Neutrophil (primary cell): Measurements from ENCODE around the gene FGF5.
"Not testable (repeated sequence)": the region's sequence is repeated elsewhere in the genome, so short reads cannot be mapped to it uniquely, and the experiment has no call there.

Experiments
- H3K27ac ChIP-seq: fragments of 200-600 bp; sonication (generic); 2 replicates; pipeline ENCODE4 v1.5.1; 2016; ENCODE audit warnings: mild to moderate bottlenecking, moderate library complexity
- H3K27me3 ChIP-seq: fragments of 200-600 bp; sonication (generic); 2 replicates; pipeline ENCODE4 v1.6.0; 2016; ENCODE audit warnings: mild to moderate bottlenecking
- H3K36me3 ChIP-seq: fragments of 200-600 bp; sonication (generic); 2 replicates; pipeline ENCODE4 v1.5.1; 2017
- H3K4me1 ChIP-seq, 2 experiments: fragments of 200-600 bp in 1 of 2; sonication (generic) in 1 of 2; 1 replicate in 1 of 2; 2 replicates in 1 of 2; pipeline versions ENCODE4 v1.5.1 to v1.6.1; 2013 to 2016; ENCODE audit warnings: low read depth in 1 of 2, low read length in 1 of 2, mild to moderate bottlenecking in 1 of 2, moderate library complexity in 1 of 2; ENCODE audit not compliant: control insufficient read depth in 1 of 2, insufficient read depth in 1 of 2
- H3K4me3 ChIP-seq, 2 experiments: fragments of 200-600 bp in 1 of 2; sonication (generic) in 1 of 2; 1 replicate in 1 of 2; 2 replicates in 1 of 2; pipeline ENCODE4 v1.5.1; 2013 to 2016; ENCODE audit warnings: low read depth in 1 of 2, low read length in 1 of 2, mild to moderate bottlenecking in 1 of 2, moderate library complexity in 1 of 2
- H3K9me3 ChIP-seq: fragments of 200-600 bp; sonication (generic); 2 replicates; pipeline ENCODE4 v1.5.1; 2016
- TF ChIP-seq, protein P1 (sequence below): fragments of 200-600 bp; sonication (generic); IDR thresholded peaks from 2 replicates; pipeline ENCODE4 v1.5.1; 2016; ENCODE audit warnings: antibody characterized with exemption

FGF5 gene

DNA sequence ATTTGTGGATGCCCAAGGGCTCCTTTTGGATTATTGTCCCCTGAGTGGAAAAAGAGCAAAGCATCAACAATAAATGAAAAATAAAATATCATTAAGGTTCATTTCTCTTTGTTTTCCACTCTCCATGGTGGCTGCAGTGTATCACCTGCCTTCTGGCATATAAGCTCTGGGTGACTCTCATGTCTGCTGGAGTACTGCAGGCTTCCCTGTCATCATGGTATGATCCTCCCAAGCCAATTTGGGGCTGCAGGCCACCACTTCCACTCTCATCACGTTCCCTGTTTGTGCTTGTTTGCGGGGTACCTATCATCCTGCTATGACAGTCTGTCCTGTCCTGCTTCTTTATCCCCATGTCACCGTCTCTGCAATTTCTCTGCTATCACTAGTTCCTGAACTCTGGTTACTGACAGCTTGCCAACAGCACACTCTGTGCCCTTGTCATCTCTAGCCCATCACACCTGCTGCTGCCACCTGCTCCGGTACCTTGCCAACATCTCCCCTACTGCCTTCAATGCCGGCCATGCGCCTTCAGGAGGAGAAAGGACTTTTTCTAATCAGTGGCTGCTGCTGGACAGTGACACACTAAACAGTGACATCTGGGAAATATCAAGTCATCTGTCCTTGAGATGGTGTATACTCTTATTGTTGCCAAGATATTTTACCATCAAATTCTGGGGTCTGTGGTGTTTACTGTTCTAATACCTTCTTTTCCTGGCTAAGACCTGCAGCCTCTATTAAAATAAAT lies 23.0 kb upstream of the FGF5 start:
- Histone ChIP-seq H3K27me3 (no peaks in the 10 kb centered on the region), H3K4me3 (no peak overlapping the region), H3K4me1 (no peaks in the 10 kb centered on the region), H3K36me3 (no peaks in the 10 kb centered on the region), H3K9me3 (no peaks in the 10 kb centered on the region), H3K27ac (no peak overlapping the region)
- TF ChIP-seq, protein P1, sequence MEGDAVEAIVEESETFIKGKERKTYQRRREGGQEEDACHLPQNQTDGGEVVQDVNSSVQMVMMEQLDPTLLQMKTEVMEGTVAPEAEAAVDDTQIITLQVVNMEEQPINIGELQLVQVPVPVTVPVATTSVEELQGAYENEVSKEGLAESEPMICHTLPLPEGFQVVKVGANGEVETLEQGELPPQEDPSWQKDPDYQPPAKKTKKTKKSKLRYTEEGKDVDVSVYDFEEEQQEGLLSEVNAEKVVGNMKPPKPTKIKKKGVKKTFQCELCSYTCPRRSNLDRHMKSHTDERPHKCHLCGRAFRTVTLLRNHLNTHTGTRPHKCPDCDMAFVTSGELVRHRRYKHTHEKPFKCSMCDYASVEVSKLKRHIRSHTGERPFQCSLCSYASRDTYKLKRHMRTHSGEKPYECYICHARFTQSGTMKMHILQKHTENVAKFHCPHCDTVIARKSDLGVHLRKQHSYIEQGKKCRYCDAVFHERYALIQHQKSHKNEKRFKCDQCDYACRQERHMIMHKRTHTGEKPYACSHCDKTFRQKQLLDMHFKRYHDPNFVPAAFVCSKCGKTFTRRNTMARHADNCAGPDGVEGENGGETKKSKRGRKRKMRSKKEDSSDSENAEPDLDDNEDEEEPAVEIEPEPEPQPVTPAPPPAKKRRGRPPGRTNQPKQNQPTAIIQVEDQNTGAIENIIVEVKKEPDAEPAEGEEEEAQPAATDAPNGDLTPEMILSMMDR = no peak

DNA sequence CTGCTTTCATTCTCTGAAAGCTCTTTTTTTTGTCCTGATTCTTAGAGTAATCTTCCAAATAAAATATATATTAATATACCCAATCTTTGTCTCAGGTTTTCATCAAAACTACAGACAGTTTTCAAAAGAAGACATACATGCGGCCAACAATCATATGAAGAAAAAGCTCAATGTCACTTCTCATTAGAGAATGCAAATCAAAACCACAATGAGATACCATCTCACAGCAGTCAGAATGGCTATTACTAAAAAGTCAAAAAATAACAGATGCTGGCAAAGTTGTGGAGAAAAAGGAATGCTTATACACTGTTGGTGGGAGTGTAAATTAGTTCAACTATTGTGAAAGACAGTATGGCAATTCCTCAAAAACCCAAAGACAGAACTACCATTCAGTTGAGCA lies 19.0 kb upstream of the FGF5 start:
- not testable (repeated sequence) for H3K4me1 ChIP-seq, H3K9me3 ChIP-seq, H3K36me3 ChIP-seq, H3K4me3 ChIP-seq, H3K27ac ChIP-seq, H3K27me3 ChIP-seq

DNA sequence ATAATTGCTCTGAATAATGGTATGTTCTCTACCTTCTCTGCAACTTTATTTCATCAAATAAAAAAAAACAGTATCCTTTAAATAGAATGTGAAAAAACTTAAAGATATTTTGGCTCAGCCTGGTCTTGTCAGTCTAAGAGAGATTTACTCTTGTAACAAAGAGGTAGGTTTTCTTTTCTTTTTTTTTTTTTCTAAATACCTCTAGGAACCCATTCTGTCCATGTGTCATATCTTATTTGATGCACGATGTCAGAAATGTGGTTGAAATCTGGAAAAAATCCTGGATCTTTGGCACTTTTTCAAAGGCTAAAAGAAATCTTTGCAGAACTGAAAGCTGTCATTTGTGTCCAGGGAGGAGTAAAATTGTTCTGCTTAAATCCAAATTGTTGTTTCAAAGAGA lies 17.3 kb upstream of the FGF5 start:
- TF ChIP-seq, protein P1 = no peak
- H3K9me3 ChIP-seq = no peaks in the 10 kb centered on the region
- no peak overlapping the region for H3K4me3 ChIP-seq
- no peaks in the 10 kb centered on the region for H3K36me3 ChIP-seq
- H3K27ac ChIP-seq = no peak overlapping the region
- H3K4me1 ChIP-seq = no peaks in the 10 kb centered on the region
- H3K27me3 ChIP-seq = no peaks in the 10 kb centered on the region

DNA sequence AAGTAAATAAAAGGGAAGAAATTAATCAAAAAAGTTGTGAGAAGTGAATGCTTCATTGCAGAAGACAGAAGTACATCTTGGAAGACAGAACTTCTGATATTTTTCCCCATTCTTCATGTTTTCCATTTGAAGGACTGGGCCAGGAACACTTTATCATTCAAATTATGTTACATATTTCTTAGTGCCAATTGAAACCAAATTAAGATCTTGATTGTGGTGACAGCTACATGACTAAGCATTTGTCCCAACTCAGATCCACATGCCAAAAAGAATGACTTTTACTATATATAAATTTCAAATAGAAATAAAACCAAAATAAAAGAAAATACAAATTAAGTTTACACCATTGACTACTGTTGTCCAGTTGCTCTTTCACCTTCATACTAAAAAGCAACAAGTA lies 14.0 kb upstream of the FGF5 start:
- TF ChIP-seq, protein P1 = no peak
- H3K27me3 ChIP-seq = peaks cover 30% of the 10 kb centered on the region
- H3K9me3 ChIP-seq = no peaks in the 10 kb centered on the region
- H3K4me3 ChIP-seq = no peak overlapping the region
- no peaks in the 10 kb centered on the region for H3K36me3 ChIP-seq
- no peak overlapping the region for H3K27ac ChIP-seq
- no peaks in the 10 kb centered on the region for H3K4me1 ChIP-seq

DNA sequence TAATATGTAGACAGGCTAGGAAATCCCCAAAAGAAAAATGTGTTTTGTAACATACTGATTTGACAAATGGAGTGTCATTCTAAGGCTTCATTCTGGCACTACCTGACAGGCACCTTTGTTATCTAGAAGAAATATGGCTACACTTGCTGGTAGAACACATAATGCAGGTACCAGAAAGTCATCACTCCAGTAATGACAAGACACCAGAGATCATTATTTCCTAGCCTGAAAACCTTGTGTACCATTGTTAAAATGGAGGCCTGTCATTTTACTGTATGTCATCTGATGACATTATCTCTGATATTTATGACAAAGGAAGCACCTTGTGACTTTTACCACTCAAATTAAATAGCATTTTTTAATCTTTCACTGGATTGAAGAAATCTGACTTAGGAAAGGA lies 13.5 kb upstream of the FGF5 start:
- H3K36me3 ChIP-seq = no peaks in the 10 kb centered on the region
- H3K9me3 ChIP-seq = no peaks in the 10 kb centered on the region
- peaks cover 34% of the 10 kb centered on the region for H3K27me3 ChIP-seq
- no peak overlapping the region for H3K4me3 ChIP-seq
- TF ChIP-seq, protein P1 = no peak
- no peak overlapping the region for H3K27ac ChIP-seq
- H3K4me1 ChIP-seq = no peaks in the 10 kb centered on the region

DNA sequence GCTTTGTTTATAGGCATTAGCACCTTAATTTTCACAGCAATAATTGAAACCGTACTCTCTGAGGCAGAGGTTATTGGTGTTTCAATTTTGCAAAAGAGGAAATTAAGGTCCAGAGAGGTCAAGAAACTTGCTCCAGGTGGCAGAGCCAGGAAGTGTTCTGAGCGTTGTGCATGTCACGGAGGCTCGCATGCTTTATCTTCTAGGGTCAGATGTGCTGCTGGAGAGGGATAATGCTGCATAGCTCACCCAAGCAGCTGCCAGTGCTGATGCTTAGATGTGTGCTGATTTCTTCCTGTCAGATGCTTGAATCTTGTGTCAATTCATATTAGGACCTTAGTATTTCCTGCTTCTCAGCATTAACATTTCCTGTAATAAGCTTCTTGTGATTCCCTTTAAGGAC lies 13.0 kb upstream of the FGF5 start:
- Histone ChIP-seq H3K4me3 (no peak overlapping the region), H3K4me1 (no peaks in the 10 kb centered on the region), H3K27me3 (peaks cover 40% of the 10 kb centered on the region), H3K36me3 (no peaks in the 10 kb centered on the region), H3K9me3 (no peaks in the 10 kb centered on the region), H3K27ac (no peak overlapping the region)
- TF ChIP-seq, protein P1 = no peak
